Activated T-helper 1 cell treated with Interleukin-2 at 50 U/mL for 16 hours (primary cell): Measurements from ENCODE around the gene GATC.
"Not testable (repeated sequence)": the region's sequence is repeated elsewhere in the genome, so short reads cannot be mapped to it uniquely, and the experiment has no call there.

Source experiments
- DNase-seq: peaks from one replicate; pipeline ENCODE4 v3.0.0-alpha.2; 2020; ENCODE audit warnings: low read depth

GATC gene

DNA sequence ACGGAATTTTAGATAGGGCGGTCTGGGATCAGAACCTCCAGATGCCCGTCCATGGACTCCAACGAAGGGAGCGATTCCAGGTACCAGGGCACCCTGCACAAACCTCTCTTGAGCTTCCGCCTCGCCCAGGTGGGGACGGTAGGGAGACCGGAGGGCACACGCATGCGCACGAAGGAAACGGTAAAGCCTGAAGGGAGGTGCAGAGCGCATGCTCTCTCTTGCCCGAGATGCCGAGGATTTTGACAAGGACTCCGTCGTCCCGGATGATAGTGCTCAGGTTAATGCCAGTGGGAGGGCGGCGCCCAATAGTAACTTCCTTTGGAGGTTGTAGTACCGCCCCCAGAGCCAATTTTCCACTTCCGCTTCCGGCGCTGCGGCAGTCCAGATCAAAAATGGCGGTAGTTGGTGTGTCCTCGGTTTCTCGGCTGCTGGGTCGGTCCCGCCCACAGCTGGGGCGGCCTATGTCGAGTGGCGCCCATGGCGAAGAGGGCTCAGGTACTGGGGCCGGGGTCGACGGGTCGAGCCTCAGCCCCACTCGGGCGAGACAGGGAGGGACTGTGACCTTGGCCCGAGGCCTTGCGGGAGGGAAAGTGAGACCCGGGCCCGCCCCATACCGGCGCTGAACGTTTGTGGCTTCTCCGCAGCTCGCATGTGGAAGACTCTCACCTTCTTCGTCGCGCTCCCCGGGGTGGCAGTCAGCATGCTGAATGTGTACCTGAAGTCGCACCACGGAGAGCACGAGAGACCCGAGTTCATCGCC is 8.3 kb upstream of the GATC start, which contains the start of gene COX6A1:
COX6A1 (plus strand) TSS at position 379 of the 760 bp plus-strand sequence; CDS start at position 393, 14 bp downstream.
- DNase-seq = peak; percentile 95

DNA sequence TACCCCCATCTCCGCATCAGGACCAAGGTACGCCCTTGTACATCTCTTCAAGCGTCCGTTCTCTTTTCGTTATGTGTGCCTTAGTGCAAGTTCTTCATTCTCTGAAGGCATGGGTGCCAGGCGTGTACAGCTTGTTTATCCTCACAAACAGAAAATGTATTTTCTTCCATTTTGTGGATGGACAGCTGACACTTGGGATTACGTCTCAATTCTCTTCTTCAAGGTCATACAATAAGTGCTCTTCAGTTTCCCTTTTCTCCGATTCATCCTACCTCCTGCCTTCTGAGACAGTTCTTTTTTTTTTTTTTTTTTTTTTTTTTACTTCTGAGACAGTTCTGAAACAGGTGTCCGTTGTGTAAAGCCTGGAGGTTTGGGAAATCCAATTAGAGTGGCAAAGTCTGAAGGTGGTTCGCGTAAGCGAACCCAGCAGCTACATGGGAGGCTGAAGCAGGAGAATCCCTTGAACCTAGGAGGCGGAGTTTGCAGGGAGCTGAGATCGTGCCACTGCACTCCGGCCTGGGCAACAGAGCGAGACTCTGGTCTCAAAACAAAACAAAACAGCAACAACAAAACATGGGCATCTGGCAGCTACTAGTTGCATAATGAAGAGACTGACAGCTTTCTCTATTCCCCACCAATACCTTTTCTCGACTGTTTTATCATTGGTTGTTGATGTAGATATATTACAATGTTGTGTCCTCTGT is 7.6 kb upstream of the GATC start:
- DNase-seq = no peak

DNA sequence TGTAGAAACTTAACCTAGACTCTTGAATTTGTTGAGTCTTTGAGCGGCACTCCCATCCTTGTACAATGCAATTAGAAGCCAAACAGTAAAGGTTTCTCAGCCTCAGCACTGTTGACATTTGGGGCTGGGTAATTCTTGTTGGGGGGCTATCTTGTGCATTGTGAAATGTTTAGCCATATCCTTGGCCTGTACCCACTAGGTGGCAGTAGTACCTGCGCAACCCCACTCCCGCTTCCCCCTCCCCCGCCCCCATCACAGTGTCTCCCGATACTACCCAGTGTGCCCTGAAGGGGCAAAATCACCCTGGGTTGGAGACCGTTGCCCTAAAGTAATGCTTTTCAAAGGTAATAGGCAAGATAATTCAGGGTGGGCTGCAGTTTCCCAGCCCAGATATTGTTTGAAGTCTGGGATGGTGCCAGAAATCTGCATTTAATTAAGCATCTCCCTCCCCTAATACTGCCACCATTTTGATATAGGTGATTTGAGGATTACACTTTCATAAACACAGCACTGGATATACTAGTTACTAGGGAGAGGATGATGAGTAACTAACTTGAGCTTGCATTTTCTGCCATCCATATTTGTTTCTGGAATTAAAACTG is 6.5 kb upstream of the GATC start:
- peak; percentile 55 for DNase-seq

DNA sequence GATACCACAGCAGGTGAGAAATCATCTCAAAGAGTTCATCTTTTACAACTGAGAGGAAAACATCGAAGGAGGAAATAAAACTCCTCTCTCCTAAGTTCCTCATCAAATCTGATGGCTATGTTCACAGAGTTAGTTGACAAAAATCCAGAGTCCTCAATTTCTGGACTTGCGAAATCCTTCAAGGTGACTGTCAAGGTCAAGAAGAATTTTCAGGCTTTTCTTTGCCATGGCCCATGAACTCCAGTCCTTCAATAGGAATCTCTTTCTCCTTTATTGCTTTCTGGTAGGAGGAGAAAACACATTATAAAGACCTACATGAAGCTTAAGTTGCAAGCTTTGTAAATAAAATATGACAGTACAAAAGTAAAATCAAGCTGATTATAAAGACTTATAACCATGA is 1.6 kb upstream of the GATC start:
- DNase-seq = no peak

- DNase-seq = not testable (repeated sequence)
These were observed 567 bp downstream of the GATC start for GRCh38 chr12:120446844-120447178.

DNA sequence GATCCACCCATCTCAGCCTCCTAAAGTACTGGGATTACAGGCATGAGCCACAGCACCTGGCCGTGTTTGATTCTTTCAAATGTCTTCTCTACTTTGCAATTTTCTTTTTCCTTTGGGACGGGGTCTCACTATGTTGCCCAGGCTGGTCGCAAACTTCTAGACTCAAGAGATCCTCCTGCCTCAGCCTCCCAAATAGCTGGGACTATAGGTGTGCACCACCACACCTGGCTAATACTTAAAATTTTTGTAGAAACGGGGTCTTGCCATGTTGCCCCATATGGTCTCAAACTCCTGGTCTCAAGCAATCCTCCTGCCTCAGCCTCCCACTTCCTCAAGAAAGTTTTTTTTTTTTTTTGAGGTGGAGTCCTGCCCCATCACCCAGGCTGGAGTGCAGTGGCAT is 1.7 kb downstream of the GATC start:
- DNase-seq = no peak

DNA sequence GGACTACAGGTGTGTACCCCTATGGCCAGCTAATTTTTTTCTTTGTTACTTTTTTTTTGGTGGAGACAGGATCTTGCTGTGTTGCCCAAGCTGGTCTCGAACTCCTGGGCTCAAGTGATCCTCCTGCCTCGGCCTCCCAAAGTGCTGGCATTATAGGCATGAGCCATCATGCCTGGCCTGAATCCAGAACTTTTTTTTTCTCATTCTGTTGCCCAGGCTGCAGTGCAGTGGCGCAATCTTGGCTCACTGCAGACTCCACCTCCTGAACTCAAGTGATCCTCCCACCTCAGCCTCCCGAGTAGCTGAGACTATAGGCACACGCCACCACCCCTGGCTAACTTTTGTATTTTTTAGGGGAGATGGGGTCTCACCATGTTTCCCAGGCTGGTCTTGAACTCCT is 6.3 kb downstream of the GATC start:
- DNase-seq = not testable (repeated sequence)

- DNase-seq = no peak
These were observed 7.0 kb downstream of the GATC start for GRCh38 chr12:120453060-120453750.

DNA sequence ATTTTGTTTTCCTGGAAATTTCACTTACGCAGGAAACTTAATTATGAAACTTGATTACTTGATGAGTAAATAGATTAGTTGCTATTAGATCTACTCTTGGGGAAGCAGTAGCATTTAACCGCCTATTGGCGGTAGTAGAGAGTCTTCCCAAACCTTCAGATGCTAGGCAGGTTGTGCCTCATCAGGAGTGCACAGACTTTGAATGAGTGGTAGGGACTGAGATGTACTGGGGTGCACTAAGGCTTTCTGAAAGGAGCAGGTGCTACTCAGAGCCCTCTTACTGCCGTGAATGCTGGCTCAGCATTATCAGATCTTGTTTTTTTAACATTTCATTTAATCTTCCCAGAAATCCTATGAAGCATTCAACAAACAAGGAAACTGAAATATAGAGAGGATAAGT is 7.7 kb downstream of the GATC start:
- DNase-seq = no peak

- DNase-seq = no peak
These were observed 9.1 kb downstream of the GATC start for GRCh38 chr12:120455302-120455701.

GRCh38 chr12:120457133-120457532 is 10.9 kb downstream of the GATC start:
- DNase-seq = no peak

GRCh38 chr12:120460157-120460556 is 13.9 kb downstream of the GATC start:
- no peak for DNase-seq

GRCh38 chr12:120462099-120462640 is 15.9 kb downstream of the GATC start:
- DNase-seq = no peak

GRCh38 chr12:120463712-120464111 is 17.5 kb downstream of the GATC start:
- DNase-seq = no peak

DNA sequence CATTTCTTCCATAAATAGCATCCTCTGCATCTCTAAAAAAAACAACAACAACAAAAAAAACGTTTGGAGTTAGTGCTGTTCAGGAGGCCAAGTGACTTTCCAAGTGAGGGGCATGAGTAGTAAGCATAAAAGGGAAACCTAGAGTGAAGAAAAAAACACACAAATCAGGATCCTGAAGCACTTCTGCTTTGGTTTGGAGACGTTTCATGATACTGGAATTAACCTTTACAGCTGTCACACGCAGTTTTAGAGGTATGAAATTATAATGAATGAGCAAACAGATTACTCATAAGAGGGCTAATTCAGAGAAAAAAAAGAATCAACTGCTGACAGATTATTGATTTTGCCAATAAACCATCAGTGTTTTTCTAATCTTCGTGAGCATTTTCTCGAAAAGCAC is 19.5 kb downstream of the GATC start:
- DNase-seq = no peak

GRCh38 chr12:120466560-120467315 is 20.5 kb downstream of the GATC start:
- DNase-seq = no peak

GRCh38 chr12:120467439-120467838 is 21.2 kb downstream of the GATC start:
- no peak for DNase-seq

- no peak for DNase-seq
These were observed 22.1 kb downstream of the GATC start for GRCh38 chr12:120468325-120468820.

- DNase-seq = peak; percentile 36
These were observed 22.7 kb downstream of the GATC start for GRCh38 chr12:120468821-120469449.

DNA sequence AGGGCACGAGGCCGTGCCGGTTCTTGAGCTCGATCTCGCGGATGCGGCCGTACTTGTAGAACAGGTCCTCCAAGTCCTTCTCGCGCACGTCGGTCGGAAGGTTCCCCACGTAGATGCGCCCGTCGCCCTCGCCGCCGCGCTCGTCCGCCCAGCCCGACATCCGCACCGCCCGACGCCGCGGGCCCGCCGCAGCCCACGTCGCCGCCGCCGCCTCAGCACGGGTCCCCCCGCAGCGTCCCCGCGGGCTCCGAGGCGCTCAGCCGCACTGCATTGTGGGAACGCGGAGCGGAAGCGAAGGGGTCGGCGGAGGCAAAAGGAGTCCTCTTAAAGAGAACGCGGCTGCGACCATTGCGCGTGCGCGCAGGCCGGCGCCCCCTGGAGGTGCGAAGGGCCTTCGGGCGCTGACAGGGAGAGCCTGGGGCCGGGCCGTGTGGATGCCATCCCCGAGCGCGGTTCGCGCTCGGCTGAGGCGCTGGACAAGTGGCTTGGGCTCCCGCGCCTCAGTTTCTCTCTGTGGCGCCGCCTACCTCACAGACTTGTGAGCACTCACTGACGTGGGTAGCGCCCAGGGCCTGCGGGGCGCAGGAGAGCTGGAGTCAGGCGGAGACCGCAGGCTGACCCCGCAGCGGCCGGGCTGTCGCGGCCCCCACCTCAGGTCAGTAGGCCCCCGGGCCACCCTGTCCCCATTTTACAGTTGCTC is 23.4 kb downstream of the GATC start, which contains the start of gene SRSF9:
SRSF9 (minus strand) TSS at position 299 of the 700 bp plus-strand sequence; CDS start at position 160, 139 bp downstream.
- peak; percentile 98 for DNase-seq
